NCI-H524 treated with DMSO at 0.1 percent for 48 hours (cell line): ENCODE results near the gene SYNJ1.
"Not testable (repeated sequence)": the region's sequence is repeated elsewhere in the genome, so short reads cannot be mapped to it uniquely, and the experiment has no call there.

Experiments
- DNase-seq: peaks from one replicate; lab custom pipeline; 2025; lab: John Stamatoyannopoulos, UW

The SYNJ1 gene, protein sequence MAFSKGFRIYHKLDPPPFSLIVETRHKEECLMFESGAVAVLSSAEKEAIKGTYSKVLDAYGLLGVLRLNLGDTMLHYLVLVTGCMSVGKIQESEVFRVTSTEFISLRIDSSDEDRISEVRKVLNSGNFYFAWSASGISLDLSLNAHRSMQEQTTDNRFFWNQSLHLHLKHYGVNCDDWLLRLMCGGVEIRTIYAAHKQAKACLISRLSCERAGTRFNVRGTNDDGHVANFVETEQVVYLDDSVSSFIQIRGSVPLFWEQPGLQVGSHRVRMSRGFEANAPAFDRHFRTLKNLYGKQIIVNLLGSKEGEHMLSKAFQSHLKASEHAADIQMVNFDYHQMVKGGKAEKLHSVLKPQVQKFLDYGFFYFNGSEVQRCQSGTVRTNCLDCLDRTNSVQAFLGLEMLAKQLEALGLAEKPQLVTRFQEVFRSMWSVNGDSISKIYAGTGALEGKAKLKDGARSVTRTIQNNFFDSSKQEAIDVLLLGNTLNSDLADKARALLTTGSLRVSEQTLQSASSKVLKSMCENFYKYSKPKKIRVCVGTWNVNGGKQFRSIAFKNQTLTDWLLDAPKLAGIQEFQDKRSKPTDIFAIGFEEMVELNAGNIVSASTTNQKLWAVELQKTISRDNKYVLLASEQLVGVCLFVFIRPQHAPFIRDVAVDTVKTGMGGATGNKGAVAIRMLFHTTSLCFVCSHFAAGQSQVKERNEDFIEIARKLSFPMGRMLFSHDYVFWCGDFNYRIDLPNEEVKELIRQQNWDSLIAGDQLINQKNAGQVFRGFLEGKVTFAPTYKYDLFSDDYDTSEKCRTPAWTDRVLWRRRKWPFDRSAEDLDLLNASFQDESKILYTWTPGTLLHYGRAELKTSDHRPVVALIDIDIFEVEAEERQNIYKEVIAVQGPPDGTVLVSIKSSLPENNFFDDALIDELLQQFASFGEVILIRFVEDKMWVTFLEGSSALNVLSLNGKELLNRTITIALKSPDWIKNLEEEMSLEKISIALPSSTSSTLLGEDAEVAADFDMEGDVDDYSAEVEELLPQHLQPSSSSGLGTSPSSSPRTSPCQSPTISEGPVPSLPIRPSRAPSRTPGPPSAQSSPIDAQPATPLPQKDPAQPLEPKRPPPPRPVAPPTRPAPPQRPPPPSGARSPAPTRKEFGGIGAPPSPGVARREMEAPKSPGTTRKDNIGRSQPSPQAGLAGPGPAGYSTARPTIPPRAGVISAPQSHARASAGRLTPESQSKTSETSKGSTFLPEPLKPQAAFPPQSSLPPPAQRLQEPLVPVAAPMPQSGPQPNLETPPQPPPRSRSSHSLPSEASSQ (N-terminal part only)

DNA sequence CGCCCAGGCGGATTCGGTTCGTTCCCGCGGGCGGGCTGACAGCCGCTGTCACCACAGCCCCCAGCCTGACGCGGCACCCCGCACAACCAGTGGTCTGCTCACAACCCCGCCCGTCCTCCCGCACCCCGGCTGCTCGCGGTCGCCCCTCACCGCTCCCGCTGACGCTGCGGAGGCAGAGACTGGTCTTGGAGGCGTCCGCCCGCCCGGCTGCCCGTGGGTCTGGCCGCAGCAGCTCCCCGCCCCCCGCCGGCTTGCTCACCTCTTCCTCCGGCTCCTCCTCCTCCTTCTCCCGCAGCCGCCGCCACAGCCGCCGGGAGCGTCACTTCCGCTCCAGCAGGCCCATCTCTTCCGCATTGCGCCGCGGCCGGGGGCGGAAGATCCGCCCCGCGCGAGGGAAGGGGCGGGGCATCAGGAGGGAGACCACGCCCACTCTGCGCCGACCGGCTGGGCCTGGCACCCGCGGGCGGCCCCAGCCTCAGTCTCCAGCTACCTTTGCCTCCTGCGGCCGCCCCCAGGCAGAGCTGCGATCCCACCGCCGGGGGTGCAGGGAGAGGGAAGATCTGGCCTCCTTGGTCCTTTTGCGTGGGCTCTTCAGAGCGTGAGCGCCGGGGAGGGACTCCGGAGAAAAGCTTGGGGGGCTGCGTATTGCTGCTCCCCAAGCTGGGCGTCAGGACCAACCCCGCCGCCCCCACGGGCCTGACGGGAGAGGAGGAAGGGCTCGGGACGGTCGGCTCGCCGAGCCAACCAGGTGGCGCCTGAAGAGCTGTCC is at the start of gene SYNJ1:
SYNJ1 (minus strand) TSS at position 327 of the 769 bp plus-strand sequence. CDS start 1,118 bp downstream, outside the sequence.
- DNase-seq: peak; percentile 43

DNA sequence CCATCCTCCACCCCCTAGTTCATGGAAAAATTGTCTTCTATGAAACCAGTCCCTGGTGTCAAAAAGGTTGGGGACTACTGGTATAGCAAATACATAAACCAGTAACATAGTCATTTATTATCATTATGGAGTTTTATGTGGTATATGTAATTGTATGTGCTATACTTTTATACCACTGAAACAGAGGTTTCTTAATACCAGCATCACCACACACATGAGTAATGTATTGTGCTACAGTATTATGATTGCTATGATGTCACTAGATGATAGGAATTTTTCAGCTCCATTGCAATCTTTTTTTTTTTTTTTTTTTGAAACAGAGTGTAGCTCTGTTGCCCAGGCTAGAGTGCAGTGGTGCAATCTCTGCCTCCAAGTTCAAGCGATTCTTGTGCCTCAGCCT is 49.5 kb upstream of the SYNJ1 start:
- no peak for DNase-seq

DNA sequence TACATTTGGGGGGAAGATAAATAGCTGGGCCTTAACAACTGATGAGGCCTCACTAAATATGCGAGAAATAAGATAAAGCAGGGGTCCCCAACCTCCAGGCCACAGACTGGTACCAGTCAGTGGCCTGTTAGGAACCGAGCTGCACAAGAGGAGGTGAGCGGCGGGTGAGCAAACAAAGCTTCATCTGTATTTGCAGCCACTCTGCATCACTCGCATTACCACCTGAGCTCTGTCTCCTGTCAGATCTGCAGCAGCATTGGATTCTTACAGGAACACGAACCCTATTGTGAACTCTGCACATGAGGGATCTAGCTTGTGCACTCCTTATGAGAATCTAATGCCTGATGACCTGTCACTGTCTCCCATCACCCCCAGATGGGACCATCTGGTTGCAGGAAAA is 48.9 kb upstream of the SYNJ1 start:
- DNase-seq: no peak

DNA sequence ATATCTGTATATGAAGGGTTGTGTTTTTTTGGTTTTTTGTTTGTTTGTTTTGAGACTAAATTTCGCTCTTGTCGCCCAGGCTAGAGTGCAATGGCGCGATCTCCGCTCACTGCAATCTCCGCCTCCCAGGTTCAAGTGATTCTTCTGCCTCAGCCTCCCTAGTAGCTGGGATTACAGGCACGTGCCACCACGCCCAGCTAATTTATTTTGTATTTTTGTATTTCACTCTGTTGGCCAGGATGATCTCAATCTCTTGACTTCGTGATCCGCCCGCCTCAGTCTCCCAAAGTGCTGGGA is 45.2 kb upstream of the SYNJ1 start:
- not testable (repeated sequence) for DNase-seq

DNA sequence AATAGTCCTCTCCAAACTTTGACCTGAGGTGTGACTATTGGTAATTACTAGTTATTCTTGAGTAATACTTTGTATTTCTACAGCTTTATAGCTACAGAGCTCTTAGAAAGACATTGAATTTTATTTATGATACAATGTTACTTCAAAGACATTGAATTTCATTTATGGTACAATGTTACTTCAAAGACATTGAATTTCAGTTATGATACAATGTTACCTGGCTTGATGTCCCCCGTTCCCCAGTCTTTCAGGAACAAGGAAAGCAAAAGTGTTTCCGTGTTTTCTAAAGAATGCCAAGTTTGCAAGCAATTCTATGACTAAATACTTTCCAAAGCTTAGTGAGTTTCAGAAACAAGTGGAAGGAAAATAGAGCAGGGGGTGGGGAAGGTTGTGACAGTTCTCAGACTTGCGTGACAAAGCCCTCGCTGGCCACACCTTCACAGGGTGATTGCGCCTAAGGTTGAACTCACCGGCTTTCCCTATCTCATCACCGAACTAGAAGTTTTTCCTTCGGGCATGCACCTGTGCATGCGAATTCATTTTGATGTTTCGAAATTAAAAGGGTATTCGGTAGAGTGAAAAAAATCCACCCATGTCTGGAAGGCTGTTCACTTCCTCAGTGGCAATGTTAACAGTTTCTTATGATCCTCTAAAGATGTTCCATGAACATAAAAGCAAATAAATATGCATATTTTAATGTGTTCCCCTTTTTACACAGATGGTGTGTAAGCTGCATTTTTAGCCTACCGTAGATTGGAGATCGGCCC is 44.7 kb upstream of the SYNJ1 start:
- DNase-seq: no peak

DNA sequence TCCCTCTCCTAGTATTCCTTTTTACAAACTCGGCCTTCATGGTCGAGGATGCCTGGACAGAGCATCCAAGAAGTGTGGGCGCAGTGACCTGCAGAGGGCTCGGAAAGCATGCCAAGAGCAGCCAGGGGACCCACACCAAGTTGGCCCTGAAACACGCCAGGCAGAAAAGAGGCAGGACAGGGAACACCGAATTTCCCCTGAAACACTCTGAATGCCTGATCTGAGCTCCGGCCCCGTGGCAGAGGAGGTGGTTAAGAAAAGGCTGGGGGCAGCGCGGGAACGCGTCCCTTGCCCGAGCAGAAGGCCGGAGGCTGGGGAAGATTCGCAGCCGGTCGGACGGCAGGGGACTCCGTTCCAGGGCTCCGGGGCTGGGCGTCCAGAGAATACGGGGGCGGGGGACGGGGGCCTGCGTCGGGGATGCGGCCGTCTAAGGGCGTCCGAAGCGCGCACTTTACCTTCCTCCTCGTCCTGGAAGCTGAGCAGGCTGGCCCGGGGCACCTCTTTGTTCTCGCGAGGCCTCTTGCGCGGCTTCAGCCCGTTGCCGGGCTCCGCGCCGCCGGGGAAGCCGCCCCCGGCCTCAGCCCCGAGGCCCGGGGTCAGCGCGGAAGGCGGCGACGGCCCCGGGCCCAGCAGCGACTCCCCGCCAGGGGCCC is 43.2 kb upstream of the SYNJ1 start:
- no peak for DNase-seq

DNA sequence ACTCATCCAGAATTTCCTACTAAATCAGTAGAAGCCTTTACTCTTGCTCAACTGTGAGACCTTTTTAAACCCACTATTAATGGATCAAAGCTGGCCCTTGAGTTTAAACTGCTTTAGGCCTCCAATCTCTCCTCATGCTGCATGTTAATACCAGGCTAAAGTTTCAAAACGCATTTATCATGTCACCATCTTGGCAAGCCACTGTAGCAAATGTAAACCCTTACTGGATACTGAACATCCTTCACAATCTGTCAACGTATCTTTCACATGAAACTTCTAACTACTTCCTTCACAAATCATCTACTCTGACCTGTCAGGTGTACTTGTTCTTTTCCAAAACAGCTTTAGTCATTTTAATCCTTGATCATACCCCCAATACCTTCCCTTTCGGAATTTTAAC is 40.7 kb upstream of the SYNJ1 start:
- DNase-seq: peak; percentile 39

DNA sequence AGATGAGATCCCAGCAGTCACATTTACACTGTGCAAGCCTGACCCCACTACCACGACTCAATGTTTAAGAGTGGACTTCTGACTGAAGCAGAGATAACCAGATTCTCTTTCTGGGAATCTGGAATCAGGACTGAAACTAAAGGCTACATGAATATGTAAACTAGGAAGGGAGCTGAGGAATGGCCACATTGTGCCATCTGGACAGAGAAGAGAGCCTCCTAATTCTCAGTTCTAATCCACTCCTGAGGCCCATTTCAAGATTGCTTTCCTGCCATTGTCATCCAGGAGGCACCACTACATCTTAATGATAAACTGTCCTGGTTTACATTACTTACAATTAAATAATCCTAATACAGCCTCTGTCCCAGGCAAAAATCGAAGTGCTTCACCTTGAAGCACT is 37.2 kb upstream of the SYNJ1 start:
- DNase-seq: peak; percentile 49

DNA sequence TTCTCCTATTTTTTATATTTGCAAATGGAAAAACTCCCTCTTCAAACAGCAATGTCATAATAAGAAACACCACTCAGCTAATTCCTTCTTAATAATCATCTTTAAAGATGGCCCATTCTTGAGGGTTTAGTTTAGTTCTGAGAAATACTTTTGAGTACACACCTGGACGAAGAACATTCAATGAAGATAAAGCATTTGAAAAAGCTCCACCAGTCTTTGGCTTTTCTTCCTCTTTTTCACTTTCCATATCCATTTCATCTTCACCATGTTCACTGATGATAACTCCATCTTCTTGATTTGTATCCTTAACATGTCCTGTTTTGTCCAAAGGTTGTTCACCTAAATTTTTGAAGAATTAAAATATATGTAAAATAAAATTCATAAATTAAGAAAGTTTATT is 36.4 kb upstream of the SYNJ1 start:
- DNase-seq: no peak

DNA sequence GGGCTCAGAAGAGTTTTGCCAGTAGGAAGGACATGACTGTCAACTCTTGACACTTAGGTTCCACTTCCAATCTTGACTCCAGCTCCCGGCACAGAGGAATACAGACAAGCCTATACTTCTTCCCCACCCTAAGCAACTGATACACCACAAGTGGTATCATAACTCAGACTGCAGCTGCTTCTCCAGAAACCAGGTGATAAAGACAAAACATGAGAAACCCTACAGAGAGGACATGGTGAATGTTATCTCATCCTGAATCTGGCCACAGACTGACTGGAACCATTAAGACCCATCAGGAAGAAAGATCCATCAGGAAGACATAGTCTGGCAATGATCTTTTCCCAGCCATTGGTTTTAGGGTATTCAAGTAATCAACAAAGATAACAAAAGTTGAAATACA is 30.0 kb upstream of the SYNJ1 start:
- no peak for DNase-seq

DNA sequence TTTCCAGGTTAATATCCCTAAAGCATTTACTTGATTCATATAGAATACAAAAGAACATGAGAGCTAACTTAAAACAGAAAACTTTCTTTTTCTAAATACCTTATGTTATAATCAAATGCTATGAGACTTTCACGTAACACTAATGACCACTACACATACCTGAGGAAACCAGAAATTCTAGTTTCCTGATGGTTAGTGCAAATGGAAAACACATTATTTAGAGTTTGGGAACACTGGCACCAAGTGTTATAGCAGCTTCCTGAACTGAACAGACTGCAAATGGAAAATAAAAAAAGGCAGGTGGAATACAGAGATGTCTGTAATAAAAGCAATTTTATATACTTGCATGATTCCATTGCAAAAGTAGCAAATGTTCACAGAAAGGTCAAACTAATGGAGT is 28.3 kb upstream of the SYNJ1 start:
- no peak for DNase-seq

DNA sequence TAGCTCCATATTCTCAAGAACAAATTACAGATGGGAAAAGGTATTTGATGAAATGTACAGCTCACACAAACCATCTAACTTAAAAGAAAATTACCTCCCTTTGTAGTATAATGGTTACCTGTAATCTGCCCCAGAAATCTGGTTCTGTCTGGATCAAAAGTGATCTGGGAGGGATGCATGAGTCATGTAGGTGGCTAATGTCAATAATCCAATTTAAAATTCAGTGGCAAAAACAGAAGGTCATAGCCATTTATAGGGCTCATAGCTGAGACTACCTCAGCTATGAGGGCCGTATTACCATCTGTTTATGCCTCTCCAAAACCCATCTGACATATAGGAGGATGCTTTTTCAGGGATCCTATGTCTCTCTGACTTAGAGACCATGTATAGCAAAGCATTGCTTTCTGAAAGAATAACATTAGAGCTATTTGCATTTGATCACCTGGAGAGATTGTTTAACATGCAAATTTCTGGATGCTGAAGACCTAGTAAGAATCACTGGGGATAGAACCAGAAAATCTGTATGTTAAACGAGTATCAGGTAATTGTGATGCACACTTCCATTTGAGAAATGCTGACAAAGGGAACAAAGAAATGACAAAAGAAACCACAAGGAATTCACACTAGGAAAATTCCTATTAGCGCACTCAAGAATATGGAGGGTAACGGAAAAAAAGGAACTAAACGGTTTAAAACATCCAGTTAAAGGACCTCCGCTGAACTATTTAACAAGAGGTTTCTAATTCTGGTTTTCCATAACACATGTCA is 26.2 kb upstream of the SYNJ1 start:
- DNase-seq: peak; percentile 98

DNA sequence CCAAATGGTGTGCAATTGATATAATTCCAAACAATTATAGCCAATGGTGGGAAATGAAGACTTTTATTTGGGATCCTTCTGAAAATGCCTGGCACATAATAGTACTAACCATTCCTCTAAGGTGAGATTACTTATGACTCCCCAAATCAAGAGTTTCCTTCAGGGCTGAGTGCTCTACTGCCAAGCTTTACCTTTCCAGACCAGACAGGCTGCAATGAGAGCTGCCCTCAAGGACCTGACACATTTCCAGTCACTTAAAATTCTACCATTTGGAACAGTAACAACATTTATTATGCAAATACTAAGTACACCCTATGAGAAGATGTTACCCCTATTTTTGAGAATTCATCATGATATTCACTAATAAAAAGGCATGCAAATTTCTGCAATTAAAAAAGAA is 22.6 kb upstream of the SYNJ1 start:
- no peak for DNase-seq

DNA sequence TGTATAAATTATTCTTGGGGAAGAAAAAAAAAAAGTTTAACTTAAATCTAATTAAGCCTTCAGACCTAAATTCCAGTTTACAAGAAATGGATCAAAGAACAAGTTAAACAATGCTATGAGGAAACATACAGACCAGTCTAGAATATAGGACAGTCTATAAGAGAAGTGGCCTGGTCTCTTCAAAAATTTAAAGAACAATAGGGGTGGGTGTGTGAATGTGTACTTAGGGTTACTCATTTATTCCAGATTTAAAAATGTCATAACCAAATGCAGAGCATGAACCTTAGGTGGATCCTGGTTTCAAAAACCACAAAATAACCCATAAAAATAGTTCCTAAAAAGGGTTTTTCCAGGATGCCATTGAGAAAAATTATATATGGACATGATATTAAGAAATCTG is 21.8 kb upstream of the SYNJ1 start:
- no peak for DNase-seq

DNA sequence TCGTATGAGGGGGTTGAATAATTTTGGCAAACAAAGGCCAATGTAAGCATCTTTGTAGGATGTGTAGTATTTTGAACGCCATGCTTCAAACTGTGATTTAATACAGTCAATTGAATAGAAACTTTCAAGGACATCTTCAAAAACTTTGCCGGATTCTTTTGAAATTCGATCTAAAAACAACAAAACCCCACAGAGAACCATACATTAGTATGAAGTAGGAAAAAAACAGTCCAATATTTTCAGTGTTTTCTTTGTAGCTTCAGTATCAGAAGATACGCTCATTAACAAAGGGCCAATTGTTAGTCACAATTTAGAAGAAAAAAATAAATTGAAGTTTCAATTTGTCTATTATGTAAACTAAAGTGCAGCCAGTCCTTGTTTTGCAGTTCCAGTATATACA is 20.7 kb upstream of the SYNJ1 start:
- DNase-seq: no peak

DNA sequence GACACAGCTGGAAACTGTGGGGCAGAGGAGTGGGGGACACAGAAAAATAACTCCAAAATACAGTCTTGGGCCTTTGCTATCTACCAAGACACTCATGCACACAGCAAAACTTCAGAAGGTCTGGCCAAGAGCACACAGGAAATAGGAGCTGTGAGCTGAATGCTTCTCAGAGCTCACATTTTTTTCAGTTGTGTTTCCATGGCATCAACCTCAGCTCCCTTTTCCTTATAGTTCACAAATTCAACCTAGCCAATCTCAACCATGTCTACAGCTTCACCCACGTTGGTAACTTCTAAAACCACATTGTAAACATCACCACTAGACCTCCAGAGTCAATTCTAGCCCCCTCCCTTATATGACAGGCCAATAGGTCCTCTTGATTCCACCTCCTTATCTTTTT is 19.6 kb upstream of the SYNJ1 start:
- DNase-seq: no peak

DNA sequence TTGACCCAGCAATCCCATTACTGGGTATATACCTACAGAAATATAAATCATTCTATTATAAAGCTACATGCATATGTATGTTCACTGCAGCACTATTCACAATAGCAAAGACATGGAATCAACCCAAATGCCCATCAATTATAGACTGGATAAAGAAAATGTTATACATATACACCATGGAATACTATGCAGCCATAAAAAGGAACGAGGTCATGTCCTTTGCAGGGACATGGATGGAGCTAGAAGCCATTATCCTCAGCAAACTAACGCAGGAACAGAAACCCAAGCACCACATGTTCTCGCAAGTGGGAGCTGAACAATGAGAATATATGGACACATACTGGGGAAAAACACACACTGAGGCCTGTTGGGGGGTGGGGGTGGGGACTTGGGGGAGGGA is 18.9 kb upstream of the SYNJ1 start:
- DNase-seq: not testable (repeated sequence)

DNA sequence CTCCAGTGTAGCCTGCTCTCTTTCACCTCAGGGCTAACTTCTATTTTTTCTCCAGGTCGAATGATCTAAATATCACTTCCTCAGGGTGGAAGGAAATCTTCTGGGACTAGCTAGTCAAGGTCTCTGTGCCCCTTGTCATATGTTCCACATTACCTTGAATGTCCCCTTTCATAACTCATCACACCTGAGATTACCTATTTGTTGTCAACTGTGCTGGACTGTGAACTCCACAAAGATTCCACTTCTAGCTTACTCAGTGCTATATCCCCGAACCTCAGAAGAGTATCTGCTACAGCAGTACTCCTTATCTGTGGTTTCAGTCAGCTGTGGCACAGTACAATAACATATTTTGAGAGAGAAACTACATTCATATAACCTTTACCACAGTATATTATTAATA is 14.6 kb upstream of the SYNJ1 start:
- DNase-seq: no peak

DNA sequence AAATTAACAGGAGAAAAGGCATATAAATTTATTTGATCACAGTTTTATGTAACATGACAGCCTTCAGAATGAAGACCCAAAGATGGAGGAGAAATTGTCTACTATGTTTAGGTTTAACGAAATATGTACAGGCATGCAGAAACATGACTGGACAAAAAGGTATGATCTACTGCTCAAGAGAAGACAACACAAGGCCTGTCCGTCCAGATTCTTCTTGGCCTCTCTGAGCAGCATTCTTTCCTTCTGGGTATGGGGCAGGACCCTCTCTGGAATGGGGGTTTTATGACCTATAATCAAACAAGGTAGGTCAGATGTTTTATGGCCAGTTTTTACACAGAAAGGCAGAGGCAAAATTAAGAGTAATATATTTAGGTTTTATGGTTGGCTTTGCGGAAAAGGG is 13.5 kb upstream of the SYNJ1 start:
- no peak for DNase-seq

DNA sequence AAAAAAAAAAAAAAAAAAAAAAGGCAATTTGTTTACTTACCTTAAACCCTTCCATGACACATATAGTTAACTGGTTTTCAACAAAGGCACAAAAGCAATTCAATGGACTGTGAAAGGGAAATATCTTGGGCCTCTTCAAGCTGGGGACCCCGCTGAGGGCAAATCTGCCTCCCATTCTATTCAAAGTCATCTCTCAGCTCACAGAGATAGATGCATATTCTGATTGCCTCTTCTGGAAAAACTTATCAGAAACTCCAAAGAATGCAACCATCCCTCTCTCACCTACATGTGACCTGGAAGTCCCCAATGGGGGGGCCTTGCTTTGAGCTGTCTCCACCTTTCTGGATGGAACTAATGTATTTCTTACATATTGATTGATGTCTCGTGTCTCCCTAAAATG is 12.1 kb upstream of the SYNJ1 start:
- no peak for DNase-seq
